K562 (cell line): ENCODE data around the gene PRCP. TPM values are rescaled to one million over a fixed set of nuclear protein-coding genes. Genes with fewer than 3 reads are reported as not detected.
A peak's percentile ranks its signal among the peaks of the same experiment; 100 is the strongest.

Experiments used
- CBX8 ChIP-seq: fragments of 200-600 bp; sonication (generic); IDR thresholded peaks from 2 replicates; pipeline ENCODE4 v1.6.1; 2012; ENCODE audit warnings: borderline replicate concordance, mixed run types, low read depth, mild to moderate bottlenecking, moderate library complexity, mixed read lengths, low read length, control low read depth, inconsistent platforms; ENCODE audit not compliant: poor library complexity, severe bottlenecking; ENCODE audit errors: extremely low read depth
- GTF2E2 ChIP-seq: fragments of 200-800 bp; sonication (Bioruptor generic); IDR thresholded peaks from 2 replicates; pipeline ENCODE4 v1.6.1; 2016; ENCODE audit warnings: missing genetic modification characterization, missing compliant biosample characterization
- HDAC8 ChIP-seq: fragments of 450-650 bp; IDR thresholded peaks from 2 replicates; pipeline ENCODE4 v1.6.1; 2016; ENCODE audit warnings: mild to moderate bottlenecking, missing genetic modification characterization, moderate library complexity, missing compliant biosample characterization
- HMGN3 ChIP-seq: IDR thresholded peaks from 2 replicates; pipeline ENCODE4 v1.6.1; 2011; ENCODE audit warnings: borderline replicate concordance, low read depth, mild to moderate bottlenecking, mixed read lengths, low read length; ENCODE audit not compliant: insufficient read length; ENCODE audit errors: extremely low read depth
- HNRNPLL ChIP-seq: fragments of 200-400 bp; formaldehyde crosslinking; IDR thresholded peaks from 2 replicates; pipeline ENCODE4 v1.6.1; 2017; ENCODE audit warnings: low read length, low read depth, mild to moderate bottlenecking; ENCODE audit not compliant: poor library complexity, severe bottlenecking
- KDM4B ChIP-seq, 2 experiments: fragments of 450-650 bp in 1 of 2; sonication (generic) in 1 of 2; IDR thresholded peaks; 2 replicates each; pipeline ENCODE4 v1.6.1; 2016 to 2017; ENCODE audit warnings: borderline replicate concordance in 2 of 2, antibody characterized with exemption in 1 of 2, low read depth in 1 of 2, mild to moderate bottlenecking in 1 of 2
- MAX ChIP-seq: sonication (generic); formaldehyde crosslinking; IDR thresholded peaks from 2 replicates; pipeline ENCODE4 v1.9.0; 2022; ENCODE audit warnings: mild to moderate bottlenecking, missing genetic modification reagents
- MECOM ChIP-seq: fragments of 250-450 bp; sonication (Bioruptor Pico); IDR thresholded peaks from 2 replicates; pipeline ENCODE4 v1.8.0; 2022; ENCODE audit warnings: inconsistent platforms
- NBN ChIP-seq: fragments of 450-650 bp; IDR thresholded peaks from 2 replicates; pipeline ENCODE4 v1.6.1; 2016; ENCODE audit warnings: low read depth, mild to moderate bottlenecking
- PREB ChIP-seq: sonication (generic); formaldehyde crosslinking; IDR thresholded peaks from 2 replicates; pipeline ENCODE4 v1.8.1; 2023; ENCODE audit warnings: mild to moderate bottlenecking, missing genetic modification reagents
- RERE ChIP-seq: sonication (generic); formaldehyde crosslinking; IDR thresholded peaks from 2 replicates; pipeline ENCODE4 v1.8.0; 2023; ENCODE audit warnings: missing genetic modification reagents, mild to moderate bottlenecking, borderline replicate concordance
- TBP ChIP-seq: optimal IDR thresholded peaks from 2 replicates; pipeline ENCODE3; 2011; ENCODE audit warnings: low read depth, low read length, improper control_type of control experiment
- ZNF384 ChIP-seq: IDR thresholded peaks from 2 replicates; pipeline ENCODE4 v1.6.1; 2012; ENCODE audit warnings: low read depth, low read length, improper control_type of control experiment
- ZNF551 ChIP-seq: fragments of 250-450 bp; sonication (Bioruptor Pico); IDR thresholded peaks from 2 replicates; pipeline ENCODE4 v1.5.0; 2021; ENCODE audit warnings: mild to moderate bottlenecking, moderate library complexity
- polyA plus RNA-seq, 8 experiments: library from polyadenylated mRNA; depleted of rRNA in 4 of 8; stranded (reverse) in 5 of 8; unstranded in 3 of 8; fragments of >200 nt; fragmentation: Nextera tagmentation in 2 of 8; fragmentation: Illumina TruSeq in 1 of 8; extraction: Ambion mirVana in 2 of 8; extraction: Trizol in 1 of 8; gene quantifications; 2 replicates each; pipeline versions ENCODE4 v1.2.1 to v1.2.3, GENCODE V29; 2011 to 2014; ENCODE audit warnings: inconsistent platforms in 1 of 8, missing spikeins in 1 of 8
- total RNA-seq, 7 experiments: library from RNA; depleted of rRNA in 6 of 7; stranded (reverse); fragments of >200 nt in 6 of 7; fragmentation: Illumina TruSeq in 2 of 7; extraction: Trizol in 2 of 7; gene quantifications; 2 replicates each; pipeline versions ENCODE4 v1.2.1 to v1.2.3, GENCODE V29; 2011 to 2021; ENCODE audit warnings: low replicate concordance in 1 of 7
- TF ChIP-seq, protein P1 (sequence below): fragments of 450-650 bp; IDR thresholded peaks from 2 replicates; pipeline ENCODE4 v1.6.1; 2016; ENCODE audit warnings: missing biosample characterization, missing genetic modification characterization
- TF ChIP-seq, protein P2 (sequence below): sonication (generic); formaldehyde crosslinking; IDR thresholded peaks from 2 replicates; pipeline ENCODE4 v1.8.0; 2022; ENCODE audit warnings: mild to moderate bottlenecking, low read depth, missing genetic modification reagents

The PRCP gene
- total and polyA plus RNA-seq, 9 of the 15 experiments (the other 6 are each of a cell fraction or from before 2014, with no cell fraction given): 9.5 to 43.1 (median 23.2) TPM

DNA sequence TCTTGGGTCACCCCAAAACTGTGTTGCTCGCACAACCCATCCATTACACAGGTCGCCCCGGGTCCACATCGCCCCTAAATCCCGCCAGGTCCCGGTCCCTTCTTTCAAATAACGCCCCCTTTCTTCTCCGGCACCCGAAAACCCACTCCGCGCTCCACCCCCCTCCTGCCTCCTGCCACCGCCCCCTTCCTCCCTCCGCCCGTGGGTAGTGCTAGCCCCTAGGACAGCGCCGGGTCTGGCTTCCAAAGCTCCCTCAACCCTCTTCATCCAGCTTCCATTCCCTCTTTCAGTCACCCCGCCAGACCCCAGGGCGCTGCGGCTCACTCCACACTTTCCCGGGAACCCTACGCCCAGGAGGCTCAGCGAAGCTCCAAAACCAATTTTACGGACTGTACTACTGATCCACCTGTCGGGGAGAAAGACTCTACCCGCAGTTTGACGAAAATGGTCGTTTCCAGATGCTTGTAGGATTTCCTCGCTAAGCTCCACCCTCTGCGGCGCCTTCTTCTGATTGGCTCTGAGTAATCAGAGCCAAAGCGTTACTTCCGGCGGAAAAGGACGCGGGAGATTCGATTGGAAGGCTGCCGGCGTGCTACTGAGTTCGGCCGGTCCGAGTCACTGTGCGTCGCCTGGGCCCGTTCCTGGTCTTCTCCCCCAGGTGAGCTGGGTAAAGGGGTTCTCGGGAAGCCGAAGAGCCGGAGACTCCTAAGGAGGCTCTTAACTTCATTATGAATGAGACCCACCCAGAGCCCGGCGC lies 1.1 kb upstream of the PRCP start, which contains the start of gene DDIAS (continued):
- TF ChIP-seq RERE: no peak
- TF ChIP-seq HMGN3: no peak
- TF ChIP-seq, protein P1, sequence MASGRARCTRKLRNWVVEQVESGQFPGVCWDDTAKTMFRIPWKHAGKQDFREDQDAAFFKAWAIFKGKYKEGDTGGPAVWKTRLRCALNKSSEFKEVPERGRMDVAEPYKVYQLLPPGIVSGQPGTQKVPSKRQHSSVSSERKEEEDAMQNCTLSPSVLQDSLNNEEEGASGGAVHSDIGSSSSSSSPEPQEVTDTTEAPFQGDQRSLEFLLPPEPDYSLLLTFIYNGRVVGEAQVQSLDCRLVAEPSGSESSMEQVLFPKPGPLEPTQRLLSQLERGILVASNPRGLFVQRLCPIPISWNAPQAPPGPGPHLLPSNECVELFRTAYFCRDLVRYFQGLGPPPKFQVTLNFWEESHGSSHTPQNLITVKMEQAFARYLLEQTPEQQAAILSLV (tag): no peak
- TF ChIP-seq ZNF384: 0 out of 2 replicates have a peak, but pooled peaks have one; percentile 19
- TF ChIP-seq NBN: peak; percentile 16
- no peak for TF ChIP-seq MECOM (CRISPR knock-in tag)
- TF ChIP-seq GTF2E2 (tag): peak; percentile 69; the same call in 1 of the 2 replicates
- TF ChIP-seq KDM4B (IDR thresholded peaks at IDR 0.05; ENCODE audit: borderline replicate concordance in 2 of 2, low read depth in 1 of 2): 0 out of 4 replicates have a peak, but pooled peaks of 1 of the 2 experiments have one; percentile 62
- TF ChIP-seq, protein P2, sequence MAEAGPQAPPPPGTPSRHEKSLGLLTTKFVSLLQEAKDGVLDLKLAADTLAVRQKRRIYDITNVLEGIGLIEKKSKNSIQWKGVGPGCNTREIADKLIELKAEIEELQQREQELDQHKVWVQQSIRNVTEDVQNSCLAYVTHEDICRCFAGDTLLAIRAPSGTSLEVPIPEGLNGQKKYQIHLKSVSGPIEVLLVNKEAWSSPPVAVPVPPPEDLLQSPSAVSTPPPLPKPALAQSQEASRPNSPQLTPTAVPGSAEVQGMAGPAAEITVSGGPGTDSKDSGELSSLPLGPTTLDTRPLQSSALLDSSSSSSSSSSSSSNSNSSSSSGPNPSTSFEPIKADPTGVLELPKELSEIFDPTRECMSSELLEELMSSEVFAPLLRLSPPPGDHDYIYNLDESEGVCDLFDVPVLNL: peak; percentile 99
- TF ChIP-seq PREB: no peak
- no peak for TF ChIP-seq ZNF551 (CRISPR knock-in tag)
- TF ChIP-seq HNRNPLL: peak; percentile 35
- peak; percentile 79 for TF ChIP-seq TBP
- no peak for TF ChIP-seq HDAC8 (tag)
- TF ChIP-seq CBX8: no peak
- peak; percentile 72 for TF ChIP-seq MAX
